NCI-H446 (cell line): ENCODE measurements around the gene LDLRAD4.

ENCODE experiments used
- DNase-seq, 2 experiments: peaks; one replicate each; lab custom pipeline; 2025; lab: John Stamatoyannopoulos, UW

Gene LDLRAD4

GRCh38 chr18:13218368-13218991 lies at the start of gene LDLRAD4:
Gene LDLRAD4, plus strand, starts transcription at chr18:13218760.
- DNase-seq, result no peak

GRCh38 chr18:13173578-13174145 lies 44.9 kb upstream of the LDLRAD4 start:
- DNase-seq, result no peak

GRCh38 chr18:13175266-13175665 lies 43.3 kb upstream of the LDLRAD4 start:
- no peak for DNase-seq

- no peak for DNase-seq
These were observed 42.8 kb upstream of the LDLRAD4 start for GRCh38 chr18:13175754-13176210.

GRCh38 chr18:13176847-13177246 lies 41.7 kb upstream of the LDLRAD4 start:
- DNase-seq, result no peak

GRCh38 chr18:13178197-13178596 lies 40.4 kb upstream of the LDLRAD4 start:
- no peak for DNase-seq

GRCh38 chr18:13178976-13179375 lies 39.6 kb upstream of the LDLRAD4 start:
- no peak for DNase-seq

- DNase-seq, result no peak
These were observed 38.9 kb upstream of the LDLRAD4 start for GRCh38 chr18:13179566-13180113.

- DNase-seq, result no peak
These were observed 37.8 kb upstream of the LDLRAD4 start for GRCh38 chr18:13180614-13181375.

GRCh38 chr18:13181765-13182164 lies 36.8 kb upstream of the LDLRAD4 start:
- no peak for DNase-seq

- DNase-seq, result no peak
These were observed 35.2 kb upstream of the LDLRAD4 start for GRCh38 chr18:13183359-13183758.

- DNase-seq, result no peak
These were observed 34.8 kb upstream of the LDLRAD4 start for GRCh38 chr18:13183790-13184189.

GRCh38 chr18:13184396-13184795 lies 34.2 kb upstream of the LDLRAD4 start:
- no peak for DNase-seq

GRCh38 chr18:13185675-13186198 lies 32.8 kb upstream of the LDLRAD4 start:
- no peak for DNase-seq

- no peak for DNase-seq
These were observed 31.9 kb upstream of the LDLRAD4 start for GRCh38 chr18:13186687-13187086.

- DNase-seq, result no peak
These were observed 31.1 kb upstream of the LDLRAD4 start for GRCh38 chr18:13187498-13187897.

- DNase-seq, result no peak
These were observed 27.5 kb upstream of the LDLRAD4 start for GRCh38 chr18:13191031-13191430.

- no peak for DNase-seq
These were observed 26.8 kb upstream of the LDLRAD4 start for GRCh38 chr18:13191779-13192178.

- DNase-seq, result no peak
These were observed 25.6 kb upstream of the LDLRAD4 start for GRCh38 chr18:13192970-13193369.

GRCh38 chr18:13194239-13194638 lies 24.3 kb upstream of the LDLRAD4 start:
- DNase-seq, result no peak

- DNase-seq, result no peak
These were observed 19.9 kb upstream of the LDLRAD4 start for GRCh38 chr18:13198701-13199100.

- DNase-seq, result no peak
These were observed 19.4 kb upstream of the LDLRAD4 start for GRCh38 chr18:13199169-13199568.

GRCh38 chr18:13201292-13201691 lies 17.3 kb upstream of the LDLRAD4 start:
- no peak for DNase-seq
